ENCODE data around the gene FSCN2.

DNA sequence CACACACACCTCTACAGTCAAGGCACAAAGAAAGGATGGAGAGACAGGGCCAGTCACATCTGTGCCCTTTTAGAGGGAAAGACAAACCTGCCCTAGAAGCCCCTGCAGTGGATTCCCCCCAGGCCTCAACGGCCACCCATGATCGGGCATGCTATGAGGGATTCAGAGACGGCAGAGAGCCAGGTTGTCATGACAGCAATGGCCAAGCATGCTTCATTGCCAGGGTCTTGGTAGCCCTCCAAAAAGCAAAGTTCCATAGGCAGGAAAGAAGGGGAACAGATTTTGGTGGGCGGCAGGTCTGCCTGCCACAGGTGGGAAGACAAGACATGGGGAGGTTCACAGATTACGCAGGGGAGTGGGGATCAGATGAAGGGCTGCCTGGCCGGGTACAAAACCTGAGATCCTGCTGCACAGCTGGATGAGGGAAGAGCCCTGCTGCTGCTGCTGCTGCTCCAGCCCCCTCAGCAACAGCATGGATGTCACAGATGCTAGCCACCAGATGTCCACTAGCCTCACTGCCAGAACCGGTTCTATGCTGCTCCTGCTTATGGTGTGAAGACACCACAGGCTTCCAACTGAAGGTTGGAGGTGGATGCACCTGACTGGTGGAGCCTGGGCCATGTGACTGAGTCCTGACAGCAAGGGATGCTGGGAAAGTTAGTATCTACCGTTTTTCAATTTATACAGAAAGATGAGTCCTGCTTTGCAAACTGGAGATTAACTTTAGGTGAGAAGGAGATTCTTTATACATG lies 33.4 kb upstream of the FSCN2 start:
- no peak for TF ChIP-seq CTCF (IDR thresholded peaks at IDR 0.05)
- no peak for TF ChIP-seq POLR2AphosphoS5 (IDR thresholded peaks at IDR 0.05; ENCODE audit: insufficient read depth in 1 of 2, low read depth in 1 of 2)
